Measurements from ENCODE around the gene CCDC106. TPM values are rescaled to one million over a fixed set of nuclear protein-coding genes. Genes with fewer than 3 reads are reported as not detected.

CCDC106 gene
- total RNA-seq, 1 donor from 2014 or later, result 12.2 TPM

GRCh38 chr19:55648585-55649267 is 714 bp downstream of the CCDC106 start:
- Mint-ChIP-seq H3K4me1 (ENCODE audit: low read depth, unreplicated experiment) (peaks cover 9% of the 10 kb centered on the region), H3K27ac (ENCODE audit: unreplicated experiment) (peak overlapping the region; percentile 12), H3K4me3 (ENCODE audit: unreplicated experiment) (peak overlapping the region; percentile 83), H3K27me3 (ENCODE audit: low read depth, unreplicated experiment) (no peaks in the 10 kb centered on the region), H3K9me3 (ENCODE audit: unreplicated experiment) (no peaks in the 10 kb centered on the region), H3K36me3 (ENCODE audit: low read depth, unreplicated experiment) (peaks cover 16% of the 10 kb centered on the region)
- peaks cover 32% of the 10 kb centered on the region for H3K79me2 ChIP-seq (ENCODE audit: insufficient read depth, low read length)
- no peaks in the 10 kb centered on the region for H3K27me3 ChIP-seq (ENCODE audit: insufficient read depth, low read length)
- H3K4me2 ChIP-seq (ENCODE audit: low read length), result peak overlapping the region; percentile 96
- H3K4me1 ChIP-seq (ENCODE audit: insufficient read depth, low read length), result peaks cover 20% of the 10 kb centered on the region
- H2AFZ ChIP-seq (ENCODE audit: low read depth, low read length), result peak overlapping the region; percentile 85
- H3K4me3 ChIP-seq (ENCODE audit: insufficient read depth, low read depth, low read length), result peak overlapping the region; percentile 75
- peaks cover 20% of the 10 kb centered on the region for H4K20me1 ChIP-seq (ENCODE audit: insufficient read depth, low read length)
- H3K36me3 ChIP-seq (ENCODE audit: insufficient read depth, low read length), result peaks cover 9% of the 10 kb centered on the region
- H3K27ac ChIP-seq (ENCODE audit: low read depth, low read length), result no peak overlapping the region
- no peaks in the 10 kb centered on the region for H3K9me3 ChIP-seq (ENCODE audit: insufficient read depth, low read depth, low read length)
- peak overlapping the region; percentile 85 for H3K9ac ChIP-seq (ENCODE audit: low read length)
- DNase-seq (ENCODE audit: low read depth) (no peak), FAIRE-seq (no peak)
- no peak for TF ChIP-seq CTCF (IDR thresholded peaks at IDR 0.05; ENCODE audit: insufficient read depth, low read depth, low read length)
- no peak for TF ChIP-seq EZH2 (IDR thresholded peaks at IDR 0.05; ENCODE audit: insufficient read depth, low read length)

GRCh38 chr19:55649268-55650125 is 1.5 kb downstream of the CCDC106 start:
- FAIRE-seq (no peak), DNase-seq (ENCODE audit: low read depth) (no peak)
- Histone ChIP-seq H3K9ac (ENCODE audit: low read length) (peak overlapping the region; percentile 85), H2AFZ (ENCODE audit: low read depth, low read length) (no peak overlapping the region), H3K79me2 (ENCODE audit: insufficient read depth, low read length) (peaks cover 25% of the 10 kb centered on the region), H4K20me1 (ENCODE audit: insufficient read depth, low read length) (peaks cover 16% of the 10 kb centered on the region), H3K27me3 (ENCODE audit: insufficient read depth, low read length) (no peaks in the 10 kb centered on the region), H3K4me2 (ENCODE audit: low read length) (peak overlapping the region; percentile 96), H3K4me1 (ENCODE audit: insufficient read depth, low read length) (peaks cover 16% of the 10 kb centered on the region), H3K36me3 (ENCODE audit: insufficient read depth, low read length) (peaks cover 8% of the 10 kb centered on the region), H3K9me3 (ENCODE audit: insufficient read depth, low read depth, low read length) (no peaks in the 10 kb centered on the region), H3K4me3 (ENCODE audit: insufficient read depth, low read depth, low read length) (no peak overlapping the region), H3K27ac (ENCODE audit: low read depth, low read length) (no peak overlapping the region)
- H3K36me3 Mint-ChIP-seq (ENCODE audit: low read depth, unreplicated experiment), result peaks cover 16% of the 10 kb centered on the region
- H3K4me3 Mint-ChIP-seq (ENCODE audit: unreplicated experiment), result peak overlapping the region; percentile 83
- H3K9me3 Mint-ChIP-seq (ENCODE audit: unreplicated experiment), result no peaks in the 10 kb centered on the region
- TF ChIP-seq EZH2 (IDR thresholded peaks at IDR 0.05; ENCODE audit: insufficient read depth, low read length) (no peak), CTCF (IDR thresholded peaks at IDR 0.05; ENCODE audit: insufficient read depth, low read depth, low read length) (no peak)
- peaks cover 9% of the 10 kb centered on the region for H3K4me1 Mint-ChIP-seq (ENCODE audit: low read depth, unreplicated experiment)
- no peak overlapping the region for H3K27ac Mint-ChIP-seq (ENCODE audit: unreplicated experiment)
- H3K27me3 Mint-ChIP-seq (ENCODE audit: low read depth, unreplicated experiment), result no peaks in the 10 kb centered on the region
